NCI-H1105 (cell line): ENCODE data around the gene SMAD2.
"Not testable (repeated sequence)": the region's sequence is repeated elsewhere in the genome, so short reads cannot be mapped to it uniquely, and the experiment has no call there.

Source experiments
- DNase-seq: peaks from one replicate; lab custom pipeline; 2025; lab: John Stamatoyannopoulos, UW

Gene SMAD2

GRCh38 chr18:47930199-47930930 lies at the start of gene SMAD2:
Gene SMAD2, minus strand, starts transcription at chr18:47930659. Its CDS starts 33,903 bp downstream, at chr18:47896756.
- peak; percentile 86 for DNase-seq

- no peak for DNase-seq
Measured at GRCh38 chr18:47979611-47980200, 49.2 kb upstream of the SMAD2 start.

- DNase-seq = no peak
Measured at GRCh38 chr18:47978603-47979002, 48.1 kb upstream of the SMAD2 start.

GRCh38 chr18:47978141-47978540 lies 47.7 kb upstream of the SMAD2 start:
- peak; percentile 20 for DNase-seq

GRCh38 chr18:47975701-47976100 lies 45.2 kb upstream of the SMAD2 start:
- no peak for DNase-seq

GRCh38 chr18:47975105-47975504 lies 44.6 kb upstream of the SMAD2 start:
- no peak for DNase-seq

GRCh38 chr18:47970664-47971531 lies 40.4 kb upstream of the SMAD2 start:
- no peak for DNase-seq

GRCh38 chr18:47969816-47970215 lies 39.4 kb upstream of the SMAD2 start:
- no peak for DNase-seq

- no peak for DNase-seq
Measured at GRCh38 chr18:47968721-47969120, 38.3 kb upstream of the SMAD2 start.

GRCh38 chr18:47968006-47968676 lies 37.7 kb upstream of the SMAD2 start:
- no peak for DNase-seq

- no peak for DNase-seq
Measured at GRCh38 chr18:47964053-47964452, 33.6 kb upstream of the SMAD2 start.

- not testable (repeated sequence) for DNase-seq
Measured at GRCh38 chr18:47961003-47961402, 30.5 kb upstream of the SMAD2 start.

GRCh38 chr18:47953471-47953931 lies 23.0 kb upstream of the SMAD2 start:
- DNase-seq = no peak

- no peak for DNase-seq
Measured at GRCh38 chr18:47950511-47950910, 20.1 kb upstream of the SMAD2 start.

GRCh38 chr18:47949202-47949601 lies 18.7 kb upstream of the SMAD2 start:
- DNase-seq = no peak

- no peak for DNase-seq
Measured at GRCh38 chr18:47946889-47947288, 16.4 kb upstream of the SMAD2 start.

GRCh38 chr18:47944972-47945852 lies 14.8 kb upstream of the SMAD2 start:
- DNase-seq = no peak

- no peak for DNase-seq
Measured at GRCh38 chr18:47936952-47937351, 6.5 kb upstream of the SMAD2 start.

- peak; percentile 79 for DNase-seq
Measured at GRCh38 chr18:47935321-47936055, 5.0 kb upstream of the SMAD2 start.

GRCh38 chr18:47932603-47933002 lies 2.1 kb upstream of the SMAD2 start:
- DNase-seq = no peak
